ENCODE measurements around the gene CLEC20A.

DNA sequence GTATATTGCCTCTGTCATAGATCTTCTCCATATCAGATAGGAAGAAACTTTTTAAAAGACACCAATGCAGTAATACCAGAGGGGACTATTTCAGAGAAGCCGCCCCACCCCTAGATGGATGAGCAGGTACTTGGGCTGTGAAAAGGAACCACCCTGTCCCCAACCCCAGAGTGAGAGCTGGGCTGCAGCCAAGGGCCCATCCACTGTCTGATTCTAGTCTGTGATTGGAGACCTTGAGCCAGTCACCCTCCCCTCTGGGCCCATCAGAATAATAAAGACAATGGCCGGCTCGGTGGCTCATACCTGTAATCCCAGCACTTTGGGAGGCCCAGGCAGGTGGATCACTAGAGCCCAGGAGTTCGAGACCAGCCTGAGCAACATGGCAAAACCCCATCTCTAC is 5.0 kb downstream of the CLEC20A start:
- TF ChIP-seq, protein P1, sequence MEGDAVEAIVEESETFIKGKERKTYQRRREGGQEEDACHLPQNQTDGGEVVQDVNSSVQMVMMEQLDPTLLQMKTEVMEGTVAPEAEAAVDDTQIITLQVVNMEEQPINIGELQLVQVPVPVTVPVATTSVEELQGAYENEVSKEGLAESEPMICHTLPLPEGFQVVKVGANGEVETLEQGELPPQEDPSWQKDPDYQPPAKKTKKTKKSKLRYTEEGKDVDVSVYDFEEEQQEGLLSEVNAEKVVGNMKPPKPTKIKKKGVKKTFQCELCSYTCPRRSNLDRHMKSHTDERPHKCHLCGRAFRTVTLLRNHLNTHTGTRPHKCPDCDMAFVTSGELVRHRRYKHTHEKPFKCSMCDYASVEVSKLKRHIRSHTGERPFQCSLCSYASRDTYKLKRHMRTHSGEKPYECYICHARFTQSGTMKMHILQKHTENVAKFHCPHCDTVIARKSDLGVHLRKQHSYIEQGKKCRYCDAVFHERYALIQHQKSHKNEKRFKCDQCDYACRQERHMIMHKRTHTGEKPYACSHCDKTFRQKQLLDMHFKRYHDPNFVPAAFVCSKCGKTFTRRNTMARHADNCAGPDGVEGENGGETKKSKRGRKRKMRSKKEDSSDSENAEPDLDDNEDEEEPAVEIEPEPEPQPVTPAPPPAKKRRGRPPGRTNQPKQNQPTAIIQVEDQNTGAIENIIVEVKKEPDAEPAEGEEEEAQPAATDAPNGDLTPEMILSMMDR (IDR thresholded peaks at IDR 0.05), result no peak
- TF ChIP-seq POLR2A (IDR thresholded peaks at IDR 0.05) (no peak), EP300 (IDR thresholded peaks at IDR 0.05) (no peak)

All from ovary (tissue), 3 donors.